HG02981 (cell line): Measurements from ENCODE around the gene RANBP10.

ENCODE experiments used
- ATAC-seq: cut with Tn5 transposase; IDR thresholded peaks from one replicate; pipeline ENCODE4 v1.9.1; 2021; ENCODE audit warnings: mild to moderate bottlenecking, moderate library complexity; ENCODE audit not compliant: unreplicated experiment

RANBP10 gene

DNA sequence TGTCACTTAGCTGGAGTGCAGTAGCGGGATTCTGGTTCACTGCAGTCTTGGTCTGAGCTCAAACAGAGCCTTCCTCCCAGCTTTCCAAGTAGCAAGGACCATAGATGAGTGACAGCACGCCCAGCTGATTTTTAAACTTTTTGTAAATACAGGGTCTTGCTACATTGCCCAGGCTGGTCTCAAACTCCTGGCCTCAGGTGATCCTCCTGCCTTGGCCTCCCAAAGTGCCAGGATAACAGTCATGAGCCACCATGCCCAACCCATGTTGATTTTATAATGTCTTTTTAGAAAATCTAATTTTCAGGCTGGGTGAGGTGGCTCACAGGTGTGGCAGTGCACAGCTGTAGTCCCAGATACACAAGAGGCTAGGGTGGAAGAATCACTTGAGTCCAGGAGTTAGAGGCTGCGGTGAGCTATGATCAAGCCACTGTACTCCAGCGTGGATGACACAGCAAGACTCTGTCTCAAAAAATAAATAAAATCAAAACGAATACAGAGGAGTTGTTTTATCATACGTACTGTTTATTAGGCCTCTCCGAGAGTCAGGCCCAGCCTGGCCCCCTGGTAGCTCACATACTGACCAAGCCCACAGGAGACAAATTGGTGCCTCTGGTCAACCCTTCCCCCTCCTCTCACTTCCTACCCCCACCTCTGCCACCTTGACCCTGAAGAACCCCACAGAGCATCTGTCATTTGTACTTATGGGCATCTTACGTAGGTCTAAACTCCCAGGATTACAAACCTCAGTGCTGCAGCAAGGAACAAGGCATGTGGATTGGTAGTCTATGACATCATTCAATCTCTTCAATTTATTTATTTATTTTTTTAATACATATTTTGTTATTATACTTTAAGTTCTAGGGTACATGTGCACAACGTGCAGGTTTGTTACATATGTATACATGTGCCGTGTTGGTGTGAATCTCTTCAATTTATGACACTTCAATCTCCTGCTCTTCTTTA lies 126.1 kb downstream of the RANBP10 start:
- no peak for ATAC-seq

DNA sequence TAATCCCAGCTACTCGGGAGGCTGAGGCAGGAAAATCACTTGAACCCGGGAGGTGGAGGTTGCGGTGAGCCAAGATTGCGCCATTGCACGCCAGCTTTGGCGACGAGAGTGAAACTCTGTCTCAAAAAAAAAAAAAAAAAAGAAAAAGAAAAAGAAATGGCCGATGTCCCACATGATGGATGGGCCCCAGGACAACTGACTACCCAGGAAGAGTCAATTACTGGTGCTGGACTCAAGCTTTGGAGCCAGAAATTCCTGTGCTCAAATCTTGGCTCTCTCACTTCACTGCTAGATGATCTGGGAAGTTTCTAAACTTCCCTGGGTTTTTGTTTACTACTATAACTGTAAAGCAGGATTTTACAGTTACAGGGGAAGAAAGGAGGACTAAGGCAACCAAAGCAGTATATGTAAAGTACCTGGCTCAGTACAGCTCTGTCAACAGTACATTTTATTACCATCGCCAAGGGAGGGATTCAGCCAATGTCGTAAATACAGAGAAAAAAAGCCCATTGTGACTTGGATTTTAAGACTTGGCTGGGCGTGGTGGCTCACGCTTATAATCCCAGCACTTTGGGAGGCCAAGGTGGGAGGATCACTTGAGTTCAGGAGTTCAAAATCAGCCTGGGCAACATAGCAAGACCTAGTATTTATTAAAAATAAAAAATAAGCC lies 127.9 kb downstream of the RANBP10 start:
- ATAC-seq, result no peak

DNA sequence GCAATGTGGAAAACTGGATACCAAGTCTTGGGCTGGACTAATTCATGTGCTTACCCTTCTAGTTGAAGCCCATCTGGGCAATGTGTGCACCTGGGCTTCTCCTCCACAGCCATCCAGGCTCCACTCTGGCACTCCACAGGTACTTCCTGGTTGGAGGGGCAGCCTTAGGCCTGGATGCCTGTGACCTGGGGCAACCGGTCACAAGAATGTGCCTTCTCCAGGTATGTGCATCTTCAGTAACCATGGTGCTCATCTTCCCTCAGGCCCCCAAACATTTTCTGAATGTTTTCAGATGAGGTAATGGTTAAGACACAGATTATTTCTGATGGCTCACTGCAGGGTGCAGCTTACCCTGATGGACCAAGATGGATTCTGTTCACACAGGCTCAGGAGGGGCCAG lies 128.6 kb downstream of the RANBP10 start:
- no peak for ATAC-seq

DNA sequence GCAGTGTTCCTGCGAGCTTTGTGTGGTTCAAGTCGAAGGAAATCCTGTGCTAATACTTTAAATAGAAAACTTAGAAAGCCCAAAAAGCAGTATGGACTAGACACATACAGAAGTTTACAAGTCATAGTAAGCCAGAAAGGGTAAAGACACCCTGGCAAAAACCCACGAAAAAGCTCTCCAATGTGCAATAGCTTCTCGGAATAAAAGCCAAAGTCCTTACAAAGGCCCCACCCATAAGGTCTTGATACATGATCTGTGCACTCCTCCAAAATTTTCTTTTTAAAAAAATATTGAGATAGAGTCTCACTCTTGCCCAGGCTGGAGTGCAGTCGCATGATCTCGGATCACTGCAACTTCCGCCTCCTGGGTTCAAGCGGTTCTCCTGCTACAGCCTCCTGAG lies 129.4 kb downstream of the RANBP10 start:
- no peak for ATAC-seq

DNA sequence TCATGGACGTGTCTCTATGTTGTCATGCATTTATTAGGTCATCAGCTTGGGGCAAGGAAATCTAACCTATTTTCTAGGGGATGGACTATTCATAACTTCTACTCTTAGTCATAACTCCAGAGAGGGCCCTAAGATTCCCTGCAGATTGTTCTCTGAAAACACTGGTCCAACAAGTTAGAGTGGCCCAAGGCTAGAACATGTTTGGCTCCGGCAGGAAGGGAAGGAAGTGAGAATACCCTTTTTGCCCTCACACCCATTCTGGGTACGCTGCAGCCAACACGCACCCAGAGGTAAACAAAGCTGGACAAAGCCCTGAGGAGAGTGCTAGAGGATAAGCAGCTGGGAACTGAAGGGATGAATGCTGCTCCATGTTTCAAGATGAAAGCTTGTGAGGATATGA lies 129.8 kb downstream of the RANBP10 start:
- ATAC-seq, result no peak

DNA sequence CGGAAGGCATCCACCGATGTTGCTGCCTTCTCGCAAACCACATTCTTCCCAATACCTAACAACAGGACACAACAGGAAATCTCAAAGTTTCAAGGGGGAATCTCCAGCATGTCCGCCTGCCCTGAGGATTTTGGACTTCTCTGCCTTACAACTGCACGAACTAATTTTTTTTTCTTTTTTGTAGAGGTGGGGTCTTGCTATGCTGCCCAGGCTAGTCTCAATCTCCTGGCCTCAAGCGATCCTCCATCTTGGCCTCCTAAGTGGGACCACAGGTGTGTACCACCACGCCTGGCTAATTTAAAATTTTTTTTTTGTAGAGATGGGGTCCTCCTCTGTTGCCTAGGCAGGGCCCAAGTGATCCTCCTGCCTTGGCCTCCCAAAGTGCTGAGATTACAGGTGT lies 130.4 kb downstream of the RANBP10 start:
- no peak for ATAC-seq

DNA sequence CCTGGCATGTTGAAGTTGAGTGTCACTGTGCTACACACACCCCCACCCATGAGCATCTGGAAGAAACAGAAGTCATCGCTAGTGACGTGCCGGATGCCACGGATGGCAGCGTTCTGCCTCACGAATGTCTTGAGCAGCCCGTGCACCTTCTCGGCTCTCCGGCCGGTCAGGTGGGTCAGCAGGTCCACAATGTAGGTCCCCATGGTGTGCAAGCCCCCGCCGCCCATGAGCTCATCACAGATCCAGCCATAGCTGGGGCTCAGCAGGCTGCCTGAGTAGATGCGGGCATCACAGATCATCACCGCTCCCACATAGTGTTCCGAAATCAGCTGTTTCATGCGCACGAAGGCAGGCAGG lies 130.8 kb downstream of the RANBP10 start:
- ATAC-seq, result no peak

DNA sequence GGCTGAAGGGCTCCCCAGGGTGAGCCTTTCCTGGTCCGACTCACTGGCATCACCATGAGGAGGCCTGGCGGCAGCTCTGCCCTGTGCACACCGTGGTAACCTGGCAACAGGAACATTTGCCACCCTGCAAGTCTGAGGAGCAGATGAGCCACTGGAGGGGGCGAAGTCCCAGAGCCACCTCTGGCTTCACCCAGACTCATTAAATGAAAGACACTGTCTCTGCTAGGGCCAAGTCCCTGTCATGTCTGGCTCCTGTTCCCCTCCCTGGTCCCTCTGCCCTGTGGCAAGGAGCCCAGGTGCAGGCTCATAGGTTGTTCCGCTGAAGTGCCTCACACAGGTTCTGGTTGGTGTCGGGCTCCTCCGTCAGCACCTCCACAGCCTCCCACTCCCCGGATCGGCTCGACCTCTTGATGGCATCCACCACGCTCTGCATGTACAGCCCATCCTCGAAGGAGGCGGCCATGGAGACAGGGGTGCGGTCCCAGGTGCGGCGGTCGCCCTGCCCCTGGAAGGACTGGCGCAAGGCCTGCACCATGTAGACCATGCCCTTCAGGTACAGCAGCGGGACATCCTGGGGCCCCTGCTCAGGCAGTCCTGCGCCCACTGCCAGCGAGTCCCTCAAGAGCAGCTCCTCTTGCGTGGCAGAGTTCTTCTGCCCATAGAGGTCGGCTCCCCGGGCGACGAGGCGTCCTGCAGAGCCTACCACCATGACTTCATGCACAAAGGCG lies 131.3 kb downstream of the RANBP10 start:
- ATAC-seq, result no peak

DNA sequence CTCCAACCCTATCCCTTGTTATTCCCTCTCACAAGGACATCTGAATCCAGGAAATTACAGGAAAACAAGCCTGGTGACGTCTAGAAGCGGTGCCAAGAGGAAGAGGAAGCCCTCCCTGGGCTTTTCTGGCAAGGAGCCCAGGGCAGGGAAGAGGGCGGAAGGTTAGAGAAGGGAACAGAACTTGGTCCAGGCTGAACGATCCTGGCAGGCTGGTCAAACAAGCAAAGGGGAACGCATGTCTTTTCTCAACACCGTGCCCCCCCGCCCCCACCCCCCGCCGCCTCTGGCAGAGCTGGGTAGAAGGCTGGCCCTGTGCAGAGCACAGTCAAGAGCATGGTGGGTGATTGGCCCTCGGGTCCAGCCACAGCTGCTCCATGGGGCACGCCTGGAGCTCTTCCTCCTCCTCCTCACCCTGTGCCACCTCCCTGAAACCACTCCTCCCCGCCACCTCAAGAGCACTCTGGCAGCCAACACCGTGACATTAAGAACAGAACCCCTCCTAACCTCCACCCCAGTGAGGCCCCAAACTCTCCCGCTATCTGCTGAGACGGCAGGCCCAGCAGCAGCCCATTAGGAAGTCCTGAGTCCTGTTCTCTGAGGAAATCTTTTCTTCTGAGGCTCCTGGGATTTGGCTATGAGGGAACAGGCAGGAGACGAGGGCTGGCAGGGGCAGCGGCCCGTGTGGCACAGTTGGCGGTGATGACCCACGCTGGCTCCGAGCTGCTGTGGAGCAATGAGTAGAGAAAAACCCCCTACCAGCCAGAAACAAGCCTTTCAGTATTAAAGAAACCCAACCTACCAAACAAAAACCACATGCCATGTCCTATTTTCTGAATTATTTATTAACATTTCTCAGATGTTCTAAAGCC lies 132.4 kb downstream of the RANBP10 start:
- ATAC-seq, result no peak
